ENCODE results near the gene SCMH1. TPM values are rescaled to one million over a fixed set of nuclear protein-coding genes. Genes with fewer than 3 reads are reported as not detected.

SCMH1 gene
- total and polyA plus RNA-seq, 2 experiments from 2014 or later, result 48.1 to 52.3 TPM

- Histone ChIP-seq H2AFZ (peak overlapping the region; percentile 80), H3K36me3 (replicated peaks; ENCODE audit: insufficient read depth, low read depth) (no peaks in the 10 kb centered on the region), H3K4me3 (peak overlapping the region; percentile 33), H3K79me2 (peaks cover 36% of the 10 kb centered on the region), H3K4me1 (ENCODE audit: insufficient read depth) (peaks cover 25% of the 10 kb centered on the region), H3K27me3 (no peaks in the 10 kb centered on the region), H3K27ac (peak overlapping the region; percentile 95), H3K4me2 (peak overlapping the region; percentile 81), H4K20me1 (ENCODE audit: insufficient read depth, poor library complexity, severe bottlenecking) (no peaks in the 10 kb centered on the region), H3K9me3 (ENCODE audit: low read depth) (no peaks in the 10 kb centered on the region), H3K9me2 (replicated peaks; ENCODE audit: insufficient read depth) (no peaks in the 10 kb centered on the region)
- 36% methylated on average over 17 of the region's 17 CpGs for WGBS (ENCODE audit: low lambda C conversion rate, missing lambda C conversion rate)
- TF ChIP-seq CTCF (IDR thresholded peaks at IDR 0.05; ENCODE audit: poor library complexity) (no peak), EZH2 (IDR thresholded peaks at IDR 0.05; ENCODE audit: borderline replicate concordance) (no peak), EZH2phosphoT487 (IDR thresholded peaks at IDR 0.05; ENCODE audit: low read depth, severe bottlenecking, unreplicated experiment) (no peak)
- no peak for DNase-seq (ENCODE audit: low spot score)
These were observed 263.2 kb downstream of the SCMH1 start for GRCh38 chr1:40978886-40979240.

GRCh38 chr1:40977716-40978115 is 264.4 kb downstream of the SCMH1 start:
- Histone ChIP-seq H3K27ac (no peak overlapping the region), H3K79me2 (peaks cover 24% of the 10 kb centered on the region), H3K36me3 (replicated peaks; ENCODE audit: insufficient read depth, low read depth) (no peaks in the 10 kb centered on the region), H3K4me3 (no peak overlapping the region), H3K9me3 (ENCODE audit: low read depth) (no peaks in the 10 kb centered on the region), H3K27me3 (no peaks in the 10 kb centered on the region), H2AFZ (no peak overlapping the region), H3K4me2 (no peak overlapping the region), H3K9me2 (replicated peaks; ENCODE audit: insufficient read depth) (no peaks in the 10 kb centered on the region), H4K20me1 (ENCODE audit: insufficient read depth, poor library complexity, severe bottlenecking) (no peaks in the 10 kb centered on the region), H3K4me1 (ENCODE audit: insufficient read depth) (peaks cover 24% of the 10 kb centered on the region)
- TF ChIP-seq CTCF (IDR thresholded peaks at IDR 0.05; ENCODE audit: poor library complexity), result no peak
- TF ChIP-seq EZH2 (IDR thresholded peaks at IDR 0.05; ENCODE audit: borderline replicate concordance), result no peak
- no peak for TF ChIP-seq EZH2phosphoT487 (IDR thresholded peaks at IDR 0.05; ENCODE audit: low read depth, severe bottlenecking, unreplicated experiment)
- DNase-seq (ENCODE audit: low spot score), result no peak
- 100% methylated on average over 1 of the region's 1 CpG for WGBS (ENCODE audit: low lambda C conversion rate, missing lambda C conversion rate)

Other genes with a start within 250 kb of the SCMH1 start
- gene SLFNL1, start 220.6 kb downstream of the SCMH1 start, total RNA-seq, result 0.27 and 0.52 TPM in 2 replicates
- 0.18 and 1.8 TPM in 2 replicates for gene SLFNL1, start 220.6 kb downstream of the SCMH1 start, polyA plus RNA-seq
- gene FOXO6, start 119.1 kb upstream of the SCMH1 start, total RNA-seq, result 0.80 and 1.4 TPM in 2 replicates
- 4.2 and 5.0 TPM in 2 replicates for gene FOXO6, start 119.1 kb upstream of the SCMH1 start, polyA plus RNA-seq
- 0.36 and 0.40 TPM in 2 replicates for gene EDN2, start 242.4 kb upstream of the SCMH1 start, total RNA-seq
- 2.3 and 2.7 TPM in 2 replicates for gene EDN2, start 242.4 kb upstream of the SCMH1 start, polyA plus RNA-seq

All from hepatocyte (in vitro differentiated cells).